HG03342 (cell line): ENCODE results near the gene ABLIM2.

Experiments used
- ATAC-seq: cut with Tn5 transposase; IDR thresholded peaks from one replicate; pipeline ENCODE4 v1.9.1; 2021; ENCODE audit warnings: mild to moderate bottlenecking, moderate library complexity; ENCODE audit not compliant: unreplicated experiment

The ABLIM2 gene

DNA sequence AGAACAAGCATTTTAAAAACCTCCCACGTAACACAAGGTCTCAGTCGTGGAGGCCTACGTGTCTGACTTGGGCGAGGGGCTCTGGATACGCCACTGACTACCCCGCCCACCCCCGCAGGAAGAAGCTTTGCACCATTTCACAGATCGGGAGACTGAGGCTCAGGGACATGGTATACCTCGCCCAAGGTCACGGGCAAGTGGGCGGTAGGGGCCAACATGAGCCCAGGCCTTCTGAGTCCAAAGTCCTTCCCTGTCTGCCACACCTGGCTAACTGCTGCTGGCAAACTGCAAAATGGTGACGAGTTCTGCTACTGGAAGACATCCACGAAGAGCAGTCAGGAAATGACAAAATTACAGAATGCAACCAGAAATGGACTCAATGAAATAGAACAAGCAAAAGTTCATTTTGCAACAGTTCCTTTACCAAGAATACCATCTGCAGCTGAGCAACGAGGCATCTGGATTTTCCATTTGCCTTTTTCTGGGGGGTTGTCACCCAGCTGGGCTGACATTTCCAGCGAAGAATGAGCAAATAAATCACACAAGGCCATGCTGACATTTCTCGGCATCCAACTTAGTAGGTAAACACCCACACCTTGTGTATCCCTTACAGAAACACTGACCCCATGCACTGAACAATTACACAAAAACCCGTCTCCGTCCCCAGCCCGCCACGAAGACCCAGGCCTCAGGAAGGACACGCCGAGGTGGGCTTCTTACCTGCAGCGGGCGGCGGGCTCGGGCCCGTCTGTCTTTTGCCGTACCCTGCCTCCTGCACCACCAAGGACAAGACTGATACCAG is 148.7 kb downstream of the ABLIM2 start:
- ATAC-seq: no peak

- ATAC-seq: no peak
Measured at GRCh38 chr4:8009097-8009496, 149.5 kb downstream of the ABLIM2 start.

- ATAC-seq: no peak
Measured at GRCh38 chr4:8008391-8008790, 150.2 kb downstream of the ABLIM2 start.

DNA sequence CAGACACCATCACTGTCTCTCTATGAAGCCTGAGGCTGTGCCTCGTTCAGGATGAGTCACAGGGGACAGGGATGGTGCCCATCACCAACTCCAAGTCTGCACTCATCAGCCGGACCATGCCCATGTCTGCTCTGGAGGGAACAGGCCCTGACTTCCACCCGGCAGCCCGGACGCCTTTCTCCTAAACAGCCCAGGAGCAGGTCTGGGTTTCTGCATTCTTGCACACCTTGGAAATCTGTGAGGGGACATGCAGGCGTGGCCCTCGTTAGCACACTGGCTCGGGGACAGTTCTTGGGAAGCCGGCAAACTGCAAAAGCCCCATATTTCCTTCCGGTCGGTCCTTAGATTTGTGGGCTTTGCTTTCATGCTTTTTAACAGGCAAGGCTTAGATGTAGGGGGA is 151.0 kb downstream of the ABLIM2 start:
- ATAC-seq: no peak

- ATAC-seq: no peak
Measured at GRCh38 chr4:8006471-8006870, 152.1 kb downstream of the ABLIM2 start.

DNA sequence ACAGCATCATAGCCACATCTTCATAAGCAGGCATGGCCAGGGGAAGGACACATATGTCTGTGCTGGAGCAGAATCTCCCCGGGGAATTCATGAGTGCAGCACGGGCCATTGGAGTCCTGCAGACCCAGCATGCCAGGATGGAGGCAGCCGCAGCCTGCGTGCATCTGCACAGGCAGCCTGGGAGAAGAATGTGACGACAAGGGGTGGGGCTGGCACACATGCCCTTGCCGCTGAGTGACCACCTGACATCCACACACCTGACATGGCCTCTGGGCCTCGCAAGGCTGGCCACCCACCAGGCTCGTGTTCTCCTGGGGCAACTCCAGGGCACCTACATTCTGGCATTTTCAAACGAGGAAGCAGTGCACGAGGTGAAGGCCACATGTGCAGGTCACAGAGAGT is 152.8 kb downstream of the ABLIM2 start:
- no peak for ATAC-seq

DNA sequence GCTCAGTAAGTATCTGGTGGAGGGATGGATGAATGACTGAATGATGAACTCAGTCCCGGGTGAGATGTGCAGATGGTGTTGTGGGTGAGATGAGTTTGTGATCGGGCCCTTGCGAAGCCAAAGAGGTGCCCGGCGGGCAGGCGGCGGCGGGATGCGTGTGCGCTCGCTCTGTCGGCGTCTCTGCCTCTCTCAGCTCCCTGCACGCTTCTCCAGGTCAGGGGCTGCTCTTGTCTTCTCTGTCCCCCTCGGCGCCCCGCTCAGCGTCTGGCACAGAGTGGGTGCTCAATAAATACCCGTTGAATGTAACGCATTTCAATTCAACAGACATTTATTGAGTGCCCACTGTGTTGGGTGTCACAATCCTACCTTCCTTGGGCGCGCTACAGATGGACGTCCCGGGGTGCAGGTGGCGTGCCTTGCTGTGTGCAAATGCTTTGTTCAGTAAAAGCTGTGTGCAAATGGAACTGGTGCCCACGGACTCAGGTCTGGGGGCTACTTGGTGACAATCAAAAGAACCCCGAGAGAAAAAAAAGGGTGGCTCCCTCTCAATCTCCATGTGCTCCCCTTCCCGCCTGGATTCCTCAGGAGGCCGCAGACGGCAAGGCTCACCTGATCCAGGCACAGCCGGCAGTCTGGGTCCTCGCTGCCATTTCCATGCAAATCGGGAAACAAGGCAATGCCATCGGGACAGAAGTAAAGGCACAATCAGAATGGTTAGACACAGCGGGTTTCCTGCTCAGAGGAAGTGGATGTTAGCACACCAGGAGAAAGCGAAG is 153.4 kb downstream of the ABLIM2 start:
- no peak for ATAC-seq

DNA sequence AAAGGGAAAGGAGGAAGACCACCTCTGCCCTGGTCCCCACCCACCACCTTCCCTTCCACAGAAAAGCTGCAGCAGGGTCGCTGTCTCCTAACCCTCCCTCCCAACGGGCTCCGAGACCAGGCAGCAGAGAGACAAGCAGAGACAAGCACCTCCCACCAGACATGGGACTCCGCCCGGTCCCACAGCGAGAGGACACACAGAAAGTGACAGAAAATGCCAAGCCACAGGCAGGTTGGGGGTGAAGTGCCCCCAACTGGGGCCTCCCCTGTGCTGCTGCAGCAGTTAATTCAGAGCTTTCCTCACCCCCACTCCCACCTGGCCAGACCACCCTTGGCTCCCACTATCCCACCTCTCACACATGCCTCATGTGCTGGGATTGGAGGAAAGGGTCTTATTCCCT is 154.5 kb downstream of the ABLIM2 start:
- no peak for ATAC-seq

GRCh38 chr4:8002525-8003309 is 155.9 kb downstream of the ABLIM2 start:
- ATAC-seq: no peak

GRCh38 chr4:8001564-8002355 is 156.9 kb downstream of the ABLIM2 start:
- ATAC-seq: no peak

- no peak for ATAC-seq
Measured at GRCh38 chr4:8000721-8001491, 157.7 kb downstream of the ABLIM2 start.

GRCh38 chr4:8000247-8000646 is 158.4 kb downstream of the ABLIM2 start:
- ATAC-seq: no peak

DNA sequence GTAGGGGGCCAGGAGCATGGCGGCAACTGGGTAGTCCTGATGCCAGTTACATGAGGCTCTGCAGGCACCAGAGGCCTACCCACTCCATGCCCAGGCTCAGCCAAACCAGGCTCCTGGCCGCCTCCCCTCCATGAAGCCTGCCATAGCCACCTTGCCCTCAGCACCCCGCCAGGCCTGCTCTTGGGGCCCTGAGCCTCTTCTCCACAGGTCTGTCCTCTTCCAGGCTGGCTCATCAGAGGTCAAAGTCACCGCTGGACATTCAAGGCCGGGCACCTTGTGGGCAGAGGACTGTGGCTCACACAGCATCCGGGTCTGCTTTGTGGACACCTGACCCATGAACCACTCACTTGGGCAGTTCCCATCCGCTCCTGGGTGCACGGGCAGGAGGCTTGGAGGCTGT is 158.9 kb downstream of the ABLIM2 start:
- no peak for ATAC-seq

- ATAC-seq: no peak
Measured at GRCh38 chr4:7999279-7999678, 159.3 kb downstream of the ABLIM2 start.

GRCh38 chr4:7998447-7998846 is 160.2 kb downstream of the ABLIM2 start:
- no peak for ATAC-seq

- no peak for ATAC-seq
Measured at GRCh38 chr4:7995866-7996265, 162.7 kb downstream of the ABLIM2 start.

DNA sequence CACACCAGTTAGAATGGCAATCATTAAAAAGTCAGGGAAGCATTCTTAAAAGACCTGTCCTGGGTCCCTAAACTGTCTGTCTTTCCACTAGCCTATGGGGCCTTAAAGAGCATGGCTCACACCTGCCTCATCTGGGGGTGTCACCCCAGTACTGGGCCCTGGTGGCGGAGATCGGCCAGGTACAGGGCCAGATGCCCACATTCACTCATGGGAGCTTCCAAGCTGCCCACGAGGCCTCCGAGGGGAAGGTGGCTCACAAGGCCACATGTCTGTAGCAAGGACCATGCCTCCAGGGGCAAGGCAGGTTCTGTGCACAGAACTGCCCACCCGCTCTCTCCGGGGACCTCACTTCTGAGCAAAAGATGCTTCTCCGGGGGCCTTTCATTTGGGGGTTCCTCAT is 163.5 kb downstream of the ABLIM2 start:
- no peak for ATAC-seq

DNA sequence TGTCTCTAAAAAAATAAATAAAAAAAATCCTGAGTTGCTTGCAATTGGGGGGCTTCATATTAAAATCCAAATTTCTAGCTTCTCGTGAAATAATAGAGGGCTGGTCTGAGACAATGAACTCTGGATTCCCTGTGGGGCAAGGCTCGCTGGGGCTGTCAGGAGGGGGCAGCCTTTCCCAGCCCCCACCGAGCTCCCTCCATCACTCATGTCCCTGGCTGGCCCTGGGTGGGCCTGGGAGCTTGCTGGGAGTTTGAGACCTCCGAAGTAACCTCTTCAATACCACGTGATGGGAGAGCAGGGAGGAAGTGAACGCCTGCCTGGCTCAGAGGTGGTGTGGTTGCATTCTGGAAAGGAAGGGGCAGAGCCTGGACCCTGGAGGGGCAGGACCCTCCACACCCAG is 164.9 kb downstream of the ABLIM2 start:
- ATAC-seq: no peak

GRCh38 chr4:7992846-7993245 is 165.8 kb downstream of the ABLIM2 start:
- ATAC-seq: no peak
